HepG2 (cell line): ENCODE results near the gene EVI5.
"Not testable (repeated sequence)": the region's sequence is repeated elsewhere in the genome, so short reads cannot be mapped to it uniquely, and the experiment has no call there.

Experiments
- EP300 ChIP-seq, 3 experiments: sonication (generic) in 1 of 3; formaldehyde crosslinking in 1 of 3; IDR thresholded peaks; 2 replicates each; pipeline versions ENCODE4 v1.5.1 to v1.6.1; 2011 to 2020; ENCODE audit warnings: low read depth in 2 of 3, low read length in 2 of 3, borderline replicate concordance in 1 of 3, improper control_type of control experiment in 1 of 3, mild to moderate bottlenecking in 1 of 3, missing genetic modification reagents in 1 of 3, moderate library complexity in 1 of 3
- FOXM1 ChIP-seq: sonication (generic); formaldehyde crosslinking; IDR thresholded peaks from 2 replicates; pipeline ENCODE4 v1.5.0; 2020; ENCODE audit warnings: missing genetic modification reagents
- GLI4 ChIP-seq: sonication (generic); formaldehyde crosslinking; IDR thresholded peaks from 2 replicates; pipeline ENCODE4 v1.5.1; 2020; ENCODE audit warnings: missing genetic modification reagents, mild to moderate bottlenecking, moderate library complexity, borderline replicate concordance
- MEIS1 ChIP-seq: sonication (generic); formaldehyde crosslinking; IDR thresholded peaks from 2 replicates; pipeline ENCODE4 v1.9.0; 2021; ENCODE audit warnings: mild to moderate bottlenecking, missing genetic modification reagents, moderate library complexity, borderline replicate concordance
- SMYD3 ChIP-seq: sonication (generic); formaldehyde crosslinking; IDR thresholded peaks from 2 replicates; pipeline ENCODE4 v1.8.1; 2023; ENCODE audit warnings: mild to moderate bottlenecking, missing genetic modification reagents
- SP1 ChIP-seq, 2 experiments: fragments of 450-650 bp in 1 of 2; sonication (generic) in 1 of 2; formaldehyde crosslinking in 1 of 2; IDR thresholded peaks; 2 replicates each; pipeline versions ENCODE4 v1.4.0 to v1.6.1; 2016 to 2020; ENCODE audit warnings: missing genetic modification reagents in 1 of 2
- XBP1 ChIP-seq: sonication (generic); formaldehyde crosslinking; IDR thresholded peaks from 2 replicates; pipeline ENCODE4 v1.5.0; 2020; ENCODE audit warnings: missing genetic modification reagents
- ZFP37 ChIP-seq: sonication (generic); formaldehyde crosslinking; IDR thresholded peaks from 2 replicates; pipeline ENCODE4 v1.4.0; 2020; ENCODE audit warnings: missing genetic modification reagents, borderline replicate concordance
- ZNF20 ChIP-seq: sonication (generic); formaldehyde crosslinking; IDR thresholded peaks from 2 replicates; pipeline ENCODE4 v1.4.0; 2020; ENCODE audit warnings: mild to moderate bottlenecking, moderate library complexity, missing genetic modification reagents
- ZNF563 ChIP-seq: sonication (generic); formaldehyde crosslinking; IDR thresholded peaks from 2 replicates; pipeline ENCODE4 v1.8.0; 2022; ENCODE audit warnings: mild to moderate bottlenecking, moderate library complexity, missing genetic modification reagents
- ZNF614 ChIP-seq: IDR thresholded peaks from 2 replicates; pipeline ENCODE4 v1.6.1; 2018; ENCODE audit warnings: missing biosample characterization, missing genetic modification reagents, inconsistent platforms, borderline replicate concordance
- TF ChIP-seq, protein P1 (sequence below): sonication (generic); formaldehyde crosslinking; IDR thresholded peaks from 2 replicates; pipeline ENCODE4 v1.4.0; 2020; ENCODE audit warnings: low read depth, mild to moderate bottlenecking, missing genetic modification reagents

DNA sequence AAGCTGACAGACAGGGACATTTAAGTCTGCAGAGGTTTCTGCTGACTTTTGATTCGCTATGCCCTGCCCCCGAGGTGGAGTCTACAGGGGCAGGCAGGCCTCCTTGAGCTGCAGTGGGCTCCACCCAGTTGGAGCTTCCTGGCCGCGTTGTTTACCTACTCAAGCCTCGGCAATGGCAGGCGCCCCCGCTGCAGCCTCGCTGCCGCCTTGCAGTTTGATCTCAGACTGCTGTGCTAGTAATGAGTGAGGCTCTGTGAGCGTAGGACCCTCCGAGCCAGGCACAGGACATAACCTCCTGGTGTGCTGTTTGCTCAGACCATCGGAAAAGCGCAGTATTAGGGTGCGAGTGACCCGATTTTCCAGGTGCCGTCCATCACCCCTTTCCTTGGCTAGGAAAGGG is 149.7 kb downstream of the EVI5 start:
- TF ChIP-seq FOXM1 (CRISPR knock-in tag); ZNF614; ZNF20 (CRISPR knock-in tag); SP1 (IDR thresholded peaks at IDR 0.05); SP1 (CRISPR knock-in tag; IDR thresholded peaks at IDR 0.05); MEIS1 (CRISPR knock-in tag); GLI4 (CRISPR knock-in tag); ZNF563 (CRISPR knock-in tag); SMYD3 (CRISPR knock-in tag); XBP1 (CRISPR knock-in tag); ZFP37 (CRISPR knock-in tag); EP300 (IDR thresholded peaks at IDR 0.05; ENCODE audit: low read depth in 2 of 2, low read length in 2 of 2); EP300 (CRISPR knock-in tag; IDR thresholded peaks at IDR 0.05; ENCODE audit: borderline replicate concordance): not testable (repeated sequence)
- TF ChIP-seq, protein P1, sequence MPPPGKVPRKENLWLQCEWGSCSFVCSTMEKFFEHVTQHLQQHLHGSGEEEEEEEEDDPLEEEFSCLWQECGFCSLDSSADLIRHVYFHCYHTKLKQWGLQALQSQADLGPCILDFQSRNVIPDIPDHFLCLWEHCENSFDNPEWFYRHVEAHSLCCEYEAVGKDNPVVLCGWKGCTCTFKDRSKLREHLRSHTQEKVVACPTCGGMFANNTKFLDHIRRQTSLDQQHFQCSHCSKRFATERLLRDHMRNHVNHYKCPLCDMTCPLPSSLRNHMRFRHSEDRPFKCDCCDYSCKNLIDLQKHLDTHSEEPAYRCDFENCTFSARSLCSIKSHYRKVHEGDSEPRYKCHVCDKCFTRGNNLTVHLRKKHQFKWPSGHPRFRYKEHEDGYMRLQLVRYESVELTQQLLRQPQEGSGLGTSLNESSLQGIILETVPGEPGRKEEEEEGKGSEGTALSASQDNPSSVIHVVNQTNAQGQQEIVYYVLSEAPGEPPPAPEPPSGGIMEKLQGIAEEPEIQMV (CRISPR knock-in tag): not testable (repeated sequence)
